Ectodermal cell (in vitro differentiated cells): ENCODE measurements around the gene BMP5. TPM values are rescaled to one million over a fixed set of nuclear protein-coding genes. Genes with fewer than 3 reads are reported as not detected.
"Not testable (repeated sequence)": the region's sequence is repeated elsewhere in the genome, so short reads cannot be mapped to it uniquely, and the experiment has no call there.

Source experiments
- H3K27ac ChIP-seq: 2 replicates; pipeline ENCODE4 v1.7.0; 2013; ENCODE audit warnings: mild to moderate bottlenecking, low read depth, low read length; ENCODE audit not compliant: insufficient read depth, poor library complexity, severe bottlenecking
- H3K27me3 ChIP-seq: 2 replicates; pipeline ENCODE4 v1.7.0; 2013; ENCODE audit warnings: mild to moderate bottlenecking, low read length; ENCODE audit not compliant: insufficient read depth, control insufficient read depth, poor library complexity, severe bottlenecking
- H3K36me3 ChIP-seq: one replicate; pipeline ENCODE4 v1.7.0; 2013; ENCODE audit warnings: low read length; ENCODE audit not compliant: control insufficient read depth, insufficient read depth
- H3K4me1 ChIP-seq: one replicate; pipeline ENCODE4 v1.7.0; 2013; ENCODE audit warnings: low read length; ENCODE audit not compliant: control insufficient read depth, insufficient read depth
- H3K4me3 ChIP-seq: 2 replicates; pipeline ENCODE4 v1.7.0; 2013; ENCODE audit warnings: low read depth, low read length, control low read depth; ENCODE audit not compliant: insufficient read depth
- H3K9me3 ChIP-seq: 2 replicates; pipeline ENCODE4 v1.7.0; 2013; ENCODE audit warnings: mild to moderate bottlenecking, low read length, moderate library complexity; ENCODE audit not compliant: control insufficient read depth
- WGBS, 2 experiments: methylation state at CpG; one replicate each; pipeline ENCODE4 v1.1.7; 2013; ENCODE audit warnings: missing lambda C conversion rate in 2 of 2; 5-methylcytosine and 5-hydroxymethylcytosine counted together
- polyA plus RNA-seq, 4 experiments: library from polyadenylated mRNA; stranded (reverse); fragments of 50-300 nt; gene quantifications; one replicate each; pipeline ENCODE4 v1.2.3, GENCODE V29; 2013

Gene BMP5
- 26.4 TPM for polyA plus RNA-seq (2013, experiment 1 of 4)
- 18.7 TPM for polyA plus RNA-seq (2013, experiment 2 of 4)
- polyA plus RNA-seq (2013, experiment 3 of 4), result 17.7 TPM
- 19.3 TPM for polyA plus RNA-seq (2013, experiment 4 of 4)

DNA sequence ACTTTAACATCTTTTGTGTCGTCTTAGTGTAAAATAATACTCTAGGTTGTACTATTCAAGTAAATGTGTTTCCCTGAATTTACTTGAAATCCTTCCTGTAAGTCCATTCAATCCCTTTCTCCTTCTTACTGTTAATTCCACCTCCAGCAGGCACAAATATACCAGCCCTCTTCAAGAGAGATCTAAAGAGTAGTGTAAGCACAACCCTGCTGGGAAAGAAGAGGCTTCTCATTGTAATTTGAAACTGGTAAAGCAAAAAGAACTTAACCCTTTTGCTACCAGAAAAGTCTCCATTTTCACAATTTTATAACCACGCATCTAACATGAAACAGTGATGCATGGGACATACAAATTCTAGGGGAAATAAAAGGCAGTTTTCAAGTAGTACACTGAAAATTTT, at the start of gene BMP5:
Gene BMP5, minus strand, starts transcription at position 191 of the 400 bp plus-strand sequence. CDS start 725 bp downstream, outside the sequence.
- Histone ChIP-seq H3K4me1 (peaks cover 4% of the 10 kb centered on the region), H3K27ac (no peak within 1 kb of the TSS), H3K4me3 (peak within 1 kb of the TSS; percentile 42), H3K27me3 (no peaks in the 10 kb centered on the region), H3K36me3 (no peaks in the 10 kb centered on the region), H3K9me3 (no peaks in the 10 kb centered on the region)
- WGBS, 2 experiments, result 0 to 13% methylated on average over 2 of the region's 2 CpGs

DNA sequence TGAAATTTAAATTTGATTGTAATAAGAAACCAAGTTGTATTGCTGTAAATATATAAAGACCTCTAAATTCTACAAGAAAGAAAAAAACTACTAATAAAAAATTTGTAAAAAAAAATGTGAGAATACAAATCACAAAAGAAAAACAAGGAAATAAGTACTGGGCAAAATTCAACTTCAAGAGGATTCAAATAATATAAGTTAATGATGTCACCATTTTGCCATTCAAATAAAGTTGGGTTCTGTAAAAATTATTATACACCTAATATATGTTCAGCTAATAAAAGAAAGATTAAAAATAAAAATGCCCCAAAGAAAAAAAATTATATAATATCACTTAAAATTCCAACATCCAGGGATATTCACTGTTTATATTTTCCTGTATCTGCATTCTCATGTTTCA, 47.0 kb upstream of the BMP5 start:
- no peaks in the 10 kb centered on the region for H3K9me3 ChIP-seq
- H3K36me3 ChIP-seq, result no peaks in the 10 kb centered on the region
- H3K27ac ChIP-seq, result no peak overlapping the region
- H3K27me3 ChIP-seq, result no peaks in the 10 kb centered on the region
- H3K4me1 ChIP-seq, result no peaks in the 10 kb centered on the region
- H3K4me3 ChIP-seq, result no peak overlapping the region

DNA sequence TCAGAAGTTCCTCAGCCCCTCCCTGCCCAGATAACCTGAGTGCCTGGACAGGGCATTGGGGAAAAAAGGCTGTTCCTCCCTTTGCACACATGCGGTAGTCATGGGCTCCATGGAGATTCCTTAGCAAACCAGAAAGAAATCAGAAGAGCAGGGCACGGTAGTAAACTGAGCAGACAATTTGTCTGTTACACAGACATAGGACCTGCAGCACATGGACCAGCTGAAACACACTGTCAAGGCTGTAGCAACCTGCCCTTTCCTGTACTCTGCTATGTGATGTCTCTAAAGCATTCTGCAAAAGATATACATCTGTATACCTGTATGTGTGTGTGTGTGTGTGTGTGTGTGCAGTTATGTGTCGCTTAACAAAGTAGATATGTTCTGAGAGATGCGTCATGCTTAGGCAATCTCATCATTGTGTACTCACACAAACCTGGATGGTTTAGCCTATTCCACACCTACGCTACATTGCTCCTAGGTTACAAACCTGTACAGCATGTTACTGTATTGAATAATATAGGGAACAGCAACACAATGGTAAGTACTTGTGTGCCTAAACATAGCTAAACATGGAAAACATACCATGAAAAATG, 44.4 kb upstream of the BMP5 start:
- Histone ChIP-seq H3K4me1 (no peaks in the 10 kb centered on the region), H3K4me3 (no peak overlapping the region), H3K9me3 (no peaks in the 10 kb centered on the region), H3K36me3 (no peaks in the 10 kb centered on the region), H3K27ac (no peak overlapping the region), H3K27me3 (no peaks in the 10 kb centered on the region)
- WGBS, 2 experiments, result 87 to 96% methylated on average over 5 of the region's 5 CpGs

DNA sequence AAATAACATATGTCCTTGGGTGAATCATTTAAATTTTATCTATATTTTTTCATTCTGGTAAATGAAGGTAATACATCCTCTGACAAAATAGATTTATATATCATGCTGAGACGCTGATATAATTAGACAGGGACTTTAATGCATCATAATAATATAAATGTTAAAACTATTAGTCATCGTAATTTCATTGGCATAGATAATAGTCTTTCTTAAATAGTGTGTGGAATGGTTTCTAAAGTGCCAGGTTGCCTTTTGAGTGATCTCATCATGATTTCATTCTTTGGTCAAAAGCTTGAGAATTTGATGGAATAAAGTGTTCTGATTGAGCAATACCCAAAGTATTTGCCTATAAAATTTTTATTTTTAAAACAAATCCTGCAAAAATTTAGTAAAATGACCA, 43.2 kb upstream of the BMP5 start:
- Histone ChIP-seq H3K36me3 (no peaks in the 10 kb centered on the region), H3K27ac (no peak overlapping the region), H3K9me3 (no peaks in the 10 kb centered on the region), H3K4me1 (no peaks in the 10 kb centered on the region), H3K4me3 (no peak overlapping the region), H3K27me3 (no peaks in the 10 kb centered on the region)
- WGBS, 2 experiments, result 100% methylated on average over 1 of the region's 2 CpGs

DNA sequence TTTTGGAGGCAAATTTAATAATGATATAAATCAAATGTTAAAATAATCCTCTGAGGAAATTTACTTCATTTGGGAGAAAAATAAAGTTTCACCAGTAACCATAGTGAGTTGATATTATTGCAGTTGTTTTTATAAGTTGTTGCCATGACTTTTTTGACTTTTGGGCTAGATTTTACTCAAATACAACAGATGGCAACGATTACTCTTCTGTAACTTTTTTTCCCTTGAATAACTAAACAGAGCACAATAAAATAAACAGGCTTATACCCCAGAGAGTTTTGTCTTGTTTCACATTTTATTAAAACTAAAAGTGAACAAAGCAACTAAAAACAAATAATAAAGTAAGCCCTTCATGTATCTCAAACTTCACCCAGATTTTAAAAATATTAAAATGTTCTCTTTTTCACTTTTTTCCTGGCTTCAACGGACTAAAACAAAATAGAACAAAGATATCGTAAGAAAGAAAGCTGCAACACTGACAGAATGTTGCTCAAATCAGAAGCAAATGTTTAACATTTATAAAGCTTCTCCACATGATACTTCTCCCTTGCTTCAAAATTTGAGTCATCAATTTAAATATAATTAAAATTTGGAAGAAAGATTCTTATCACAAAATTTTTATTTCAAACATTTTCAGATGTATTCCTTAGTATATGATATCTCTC, 42.5 kb upstream of the BMP5 start:
- H3K4me3 ChIP-seq, result no peak overlapping the region
- H3K4me1 ChIP-seq, result no peaks in the 10 kb centered on the region
- 84 to 94% methylated on average over 2 to 3 of the region's 3 CpGs for WGBS, 2 experiments
- H3K9me3 ChIP-seq, result no peaks in the 10 kb centered on the region
- H3K27me3 ChIP-seq, result no peaks in the 10 kb centered on the region
- H3K36me3 ChIP-seq, result no peaks in the 10 kb centered on the region
- no peak overlapping the region for H3K27ac ChIP-seq

DNA sequence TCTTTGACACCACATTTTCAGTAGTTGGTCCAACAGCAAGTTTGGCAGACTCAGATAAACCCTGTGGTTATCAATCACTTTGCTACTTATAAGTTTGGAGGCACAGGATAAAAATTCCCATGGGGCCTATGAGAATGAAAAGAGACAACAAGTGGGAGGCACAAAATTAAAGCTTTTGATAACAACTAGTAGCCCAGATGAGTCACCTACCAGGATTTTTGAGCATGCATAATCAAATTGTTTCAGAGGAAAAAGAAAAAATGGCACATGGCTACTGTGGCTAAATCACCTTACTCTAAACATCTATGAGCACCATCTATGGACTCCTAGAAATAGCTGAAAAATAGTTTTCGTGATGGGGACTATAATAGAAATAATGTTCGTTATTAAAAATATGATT, 40.8 kb upstream of the BMP5 start:
- H3K9me3 ChIP-seq, result no peaks in the 10 kb centered on the region
- H3K27ac ChIP-seq, result no peak overlapping the region
- WGBS, 2 experiments, result no CpG with 5 or more reads among the region's 2 CpGs
- H3K36me3 ChIP-seq, result no peaks in the 10 kb centered on the region
- no peaks in the 10 kb centered on the region for H3K4me1 ChIP-seq
- no peaks in the 10 kb centered on the region for H3K27me3 ChIP-seq
- no peak overlapping the region for H3K4me3 ChIP-seq

DNA sequence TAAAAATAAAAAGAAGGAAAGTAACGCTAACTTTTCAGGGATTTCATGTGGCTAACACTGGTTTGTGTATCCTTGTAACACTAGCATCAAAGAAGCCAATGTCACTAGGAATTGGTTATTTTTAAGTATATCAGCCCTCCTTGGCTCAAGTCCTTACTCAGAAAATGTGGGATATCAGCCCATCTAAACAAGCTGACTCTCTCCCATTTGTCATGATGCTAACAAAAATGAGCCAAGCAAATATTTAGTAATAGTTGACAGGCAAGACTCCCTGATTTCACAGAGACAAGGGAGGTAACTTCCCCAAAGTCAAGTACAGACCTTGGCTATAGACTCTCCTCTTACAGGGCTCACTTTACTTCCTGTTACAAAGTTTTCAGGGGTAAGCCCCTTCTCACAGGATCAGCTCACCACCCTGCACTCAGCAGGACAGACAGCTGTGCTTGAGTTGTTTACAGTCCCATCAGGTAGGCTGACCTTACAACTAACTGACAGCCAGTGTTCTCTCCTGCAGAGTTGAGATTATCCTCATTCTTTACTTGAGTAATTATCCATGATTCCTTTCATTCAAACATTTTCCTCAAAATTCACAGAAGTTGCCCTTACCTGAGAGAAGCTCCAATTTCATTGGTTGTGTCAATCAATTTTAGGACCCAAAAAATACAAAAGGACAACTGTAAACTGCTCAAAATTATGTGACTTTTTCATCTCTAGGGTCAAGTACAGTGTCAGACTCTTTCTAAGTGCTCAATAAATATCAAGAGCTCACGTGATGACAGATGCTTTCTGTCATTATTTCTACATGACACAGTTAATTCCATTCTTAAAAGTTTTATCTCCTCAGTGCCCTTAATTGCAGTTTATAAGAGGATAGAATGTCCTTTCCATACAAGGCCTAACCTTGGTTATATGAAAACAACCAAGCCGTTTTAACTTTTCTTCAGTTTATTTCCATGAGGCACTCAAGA, 38.1 kb upstream of the BMP5 start:
- no peaks in the 10 kb centered on the region for H3K36me3 ChIP-seq
- no peak overlapping the region for H3K4me3 ChIP-seq
- no peak overlapping the region for H3K27ac ChIP-seq
- no peaks in the 10 kb centered on the region for H3K9me3 ChIP-seq
- WGBS, 2 experiments, result 76 to 79% methylated on average over 2 to 3 of the region's 3 CpGs
- no peaks in the 10 kb centered on the region for H3K4me1 ChIP-seq
- no peaks in the 10 kb centered on the region for H3K27me3 ChIP-seq

DNA sequence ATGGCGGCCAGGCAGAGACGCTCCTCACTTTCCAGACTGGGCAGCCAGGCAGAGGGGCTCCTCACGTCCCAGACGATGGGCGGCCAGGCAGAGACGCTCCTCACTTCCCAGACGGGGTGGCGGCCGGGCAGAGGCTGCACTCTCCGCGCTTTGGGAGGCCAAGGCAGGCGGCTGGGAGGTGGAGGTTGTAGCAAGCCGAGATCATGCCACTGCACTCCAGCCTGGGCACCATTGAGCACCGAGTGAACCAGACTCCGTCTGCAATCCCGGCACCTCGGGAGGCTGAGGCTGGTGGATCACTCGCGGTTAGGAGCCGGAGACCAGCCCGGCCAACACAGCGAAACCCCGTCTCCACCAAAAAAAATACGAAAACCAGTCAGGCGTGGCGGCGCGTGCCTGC, 35.1 kb upstream of the BMP5 start:
- not testable (repeated sequence) for H3K4me1 ChIP-seq, H3K9me3 ChIP-seq, H3K27me3 ChIP-seq, H3K27ac ChIP-seq, H3K36me3 ChIP-seq, H3K4me3 ChIP-seq
- WGBS, 2 experiments, result 95 to 96% methylated on average over 24 of the region's 28 CpGs

DNA sequence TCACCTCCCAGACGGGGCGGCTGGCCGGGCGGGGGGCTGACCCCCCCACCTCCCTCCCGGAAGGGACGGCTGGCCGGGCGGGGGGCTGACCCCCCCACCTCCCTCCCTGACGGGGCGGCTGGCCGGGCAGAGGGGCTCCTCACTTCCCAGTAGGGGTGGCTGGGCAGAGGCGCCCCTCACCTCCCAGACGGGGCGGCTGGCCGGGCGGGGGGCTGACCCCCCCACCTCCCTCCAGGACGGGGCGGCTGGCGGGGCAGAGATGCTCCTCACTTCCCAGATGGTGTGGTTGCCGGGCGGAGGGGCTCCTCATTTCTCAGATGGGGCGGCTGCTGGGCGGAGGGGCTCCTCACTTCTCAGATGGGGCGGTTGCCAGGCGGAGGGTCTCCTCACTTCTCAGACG, 34.5 kb upstream of the BMP5 start:
- not testable (repeated sequence) for H3K27ac ChIP-seq, H3K36me3 ChIP-seq, H3K9me3 ChIP-seq, H3K4me1 ChIP-seq, H3K4me3 ChIP-seq, H3K27me3 ChIP-seq
- 95 to 99% methylated on average over 26 of the region's 26 CpGs for WGBS, 2 experiments

DNA sequence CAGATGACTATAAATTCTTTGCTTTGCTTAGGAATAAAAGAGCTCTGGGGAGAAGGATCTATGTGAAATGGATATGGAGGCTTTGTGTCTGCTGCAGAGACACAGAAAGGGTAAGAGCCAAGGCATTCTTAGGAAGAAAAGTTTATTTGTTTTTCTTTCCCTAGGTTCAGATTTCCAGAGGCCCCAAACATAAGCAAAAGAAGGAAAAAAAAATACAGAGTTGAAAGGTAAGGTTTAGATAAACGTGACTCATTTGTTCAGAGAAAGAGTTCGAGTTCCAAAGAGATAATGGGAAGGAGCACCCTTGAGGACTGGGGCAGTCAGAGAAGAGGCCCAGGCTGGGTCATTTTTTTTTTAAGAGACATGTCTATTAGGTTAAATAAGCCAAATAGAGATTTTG, 27.4 kb upstream of the BMP5 start:
- Histone ChIP-seq H3K27ac (no peak overlapping the region), H3K36me3 (no peaks in the 10 kb centered on the region), H3K27me3 (no peaks in the 10 kb centered on the region), H3K9me3 (no peaks in the 10 kb centered on the region), H3K4me3 (no peak overlapping the region), H3K4me1 (no peaks in the 10 kb centered on the region)
- 64 to 68% methylated on average over 2 of the region's 2 CpGs for WGBS, 2 experiments
